NCI-H774 (cell line): Measurements from ENCODE around the gene COG5.

Source experiments
- DNase-seq: peaks from one replicate; lab custom pipeline; 2025; lab: John Stamatoyannopoulos, UW

The COG5 gene

DNA sequence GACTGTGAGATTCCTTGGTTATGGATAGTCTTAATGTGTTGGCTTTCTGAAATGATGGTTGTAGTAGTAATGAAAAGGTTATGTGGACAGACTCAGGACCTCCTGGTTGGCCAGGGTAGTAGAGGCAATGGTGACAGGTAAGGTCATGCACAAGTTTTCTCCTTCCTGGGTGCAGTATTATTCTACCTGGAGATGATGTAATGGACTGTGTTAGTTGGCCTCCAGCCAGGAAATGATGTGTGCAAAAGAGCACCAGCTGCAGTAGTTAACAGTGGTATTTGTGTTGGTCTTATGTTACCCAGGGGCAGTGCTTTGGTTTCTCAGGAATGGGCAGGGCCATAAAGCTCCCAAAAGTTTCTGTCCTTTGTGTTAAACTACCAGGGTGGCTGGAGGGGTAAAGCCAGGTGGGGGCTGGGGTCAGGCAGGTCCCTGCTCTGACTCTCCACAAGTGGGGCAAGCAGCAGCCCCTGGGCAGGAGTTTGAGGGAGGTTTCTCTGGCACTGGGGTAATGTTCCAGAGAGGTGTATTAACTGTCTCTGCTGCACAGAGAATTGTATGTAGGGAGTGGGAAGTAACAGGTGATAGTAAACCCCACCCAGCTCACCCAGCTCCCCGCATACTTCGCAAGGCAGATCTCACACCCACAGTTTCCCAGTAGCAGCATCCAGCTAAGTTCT, 57.6 kb downstream of the COG5 start:
- peak; percentile 85 for DNase-seq

DNA sequence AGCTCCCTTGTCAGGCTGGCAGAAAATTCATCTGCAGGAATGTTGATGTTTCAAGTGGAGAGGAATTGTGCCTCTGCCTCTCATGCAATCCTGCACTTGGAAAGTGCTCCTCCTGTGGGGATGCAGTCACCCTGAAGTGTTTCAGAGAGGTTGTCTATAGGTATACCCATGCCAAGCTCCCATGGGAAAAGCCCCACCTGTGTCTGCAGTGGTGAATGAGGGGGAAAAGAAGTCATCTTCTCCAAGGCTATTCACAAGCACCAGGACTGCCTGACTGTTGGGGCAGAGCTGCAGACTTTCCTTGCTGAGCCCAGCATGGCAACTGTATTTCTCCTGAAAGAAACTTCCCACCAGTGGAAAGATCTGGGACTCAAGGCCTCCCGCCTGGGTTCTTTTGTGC, 58.4 kb downstream of the COG5 start:
- no peak for DNase-seq

DNA sequence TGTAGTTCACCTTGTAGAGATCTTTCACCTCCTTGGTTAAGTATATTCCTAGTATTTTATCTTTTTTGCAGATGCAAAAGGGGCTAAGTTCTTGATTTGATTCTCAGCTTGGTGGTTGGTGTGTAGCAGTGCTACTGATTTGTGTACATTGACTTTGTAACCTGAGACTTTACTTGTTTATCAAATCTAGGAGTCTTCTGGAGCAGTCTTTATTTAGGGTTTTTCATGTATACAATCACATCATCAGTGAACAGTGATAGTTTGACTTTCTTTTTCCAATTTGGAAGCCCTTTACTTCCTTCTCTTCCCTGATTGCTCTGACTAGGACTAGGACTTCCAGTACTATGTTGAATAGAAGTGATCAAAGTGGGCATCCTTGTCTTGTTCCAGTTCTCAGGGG, 60.0 kb downstream of the COG5 start:
- DNase-seq = no peak

DNA sequence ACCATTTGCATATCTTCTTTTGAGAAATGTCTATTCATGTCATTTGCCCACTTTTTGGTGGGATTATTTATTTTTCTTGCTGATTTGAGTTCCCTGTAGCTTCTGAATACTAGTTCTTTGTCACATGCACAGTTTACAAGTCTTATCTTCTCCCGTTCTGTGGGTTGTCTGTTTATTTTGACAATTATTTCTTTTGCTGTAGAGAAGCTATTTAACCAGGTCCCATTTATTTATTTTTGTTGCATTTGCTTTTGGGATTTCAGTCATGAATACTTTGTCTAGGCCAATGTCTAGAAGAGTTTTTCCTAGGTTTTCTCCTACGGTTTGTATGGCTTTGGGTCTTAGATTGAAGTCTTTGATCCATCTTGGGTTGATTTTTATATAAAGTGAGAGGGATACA, 60.9 kb downstream of the COG5 start:
- DNase-seq = no peak

DNA sequence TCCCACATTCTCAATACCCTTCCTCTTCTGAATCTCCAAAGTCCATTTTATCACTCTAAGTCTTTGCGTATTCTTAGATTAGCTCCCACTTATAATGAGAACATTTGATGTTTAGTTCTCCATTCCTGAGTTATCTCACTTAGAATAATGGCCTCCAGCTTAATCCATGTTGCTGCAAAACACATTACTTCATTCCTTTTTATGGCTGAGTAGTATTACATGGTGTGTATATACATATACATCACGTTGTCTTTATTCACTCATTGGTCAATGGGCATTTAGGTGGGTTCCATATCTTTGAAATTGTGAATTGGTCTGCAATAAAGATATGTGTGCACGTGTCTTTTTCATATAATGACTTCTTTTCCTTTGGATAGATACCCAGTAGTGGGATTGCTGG, 61.6 kb downstream of the COG5 start:
- no peak for DNase-seq

DNA sequence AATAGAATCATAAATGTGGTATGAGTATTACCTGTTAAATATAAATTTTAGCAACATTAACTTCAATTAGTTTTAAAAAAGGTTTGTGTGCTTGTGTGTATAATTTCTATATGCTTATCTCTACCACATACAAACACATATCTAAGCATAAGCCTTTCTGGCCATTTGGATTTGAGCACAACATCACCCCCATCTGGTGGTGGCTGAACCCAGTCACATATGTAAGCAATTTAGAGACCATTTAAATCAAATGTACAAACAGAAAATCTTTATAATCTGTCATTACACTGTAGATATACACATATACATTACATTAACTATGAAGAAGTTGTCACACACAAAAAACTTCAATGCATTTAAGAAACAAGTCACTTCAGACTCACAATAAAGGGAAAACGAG, 62.1 kb downstream of the COG5 start:
- no peak for DNase-seq

DNA sequence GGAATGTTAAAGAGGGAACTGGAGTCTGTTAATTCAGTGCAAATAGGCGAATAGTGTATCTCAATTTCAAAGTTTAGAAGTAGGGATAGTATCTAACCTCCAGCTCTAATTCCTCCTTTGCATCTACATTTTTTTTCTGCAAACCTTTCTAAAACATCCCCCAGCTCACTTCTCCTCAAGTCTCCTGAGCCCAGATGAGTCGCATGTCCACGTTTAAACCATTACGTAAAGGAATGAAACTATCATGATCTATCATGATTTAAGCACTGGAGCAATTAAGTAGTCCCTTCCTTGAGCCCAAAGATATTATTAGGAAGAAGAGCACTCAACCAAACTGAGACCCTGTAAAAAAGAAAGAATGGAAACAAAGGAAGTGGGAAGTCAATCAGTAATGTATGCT, 64.0 kb downstream of the COG5 start:
- no peak for DNase-seq

DNA sequence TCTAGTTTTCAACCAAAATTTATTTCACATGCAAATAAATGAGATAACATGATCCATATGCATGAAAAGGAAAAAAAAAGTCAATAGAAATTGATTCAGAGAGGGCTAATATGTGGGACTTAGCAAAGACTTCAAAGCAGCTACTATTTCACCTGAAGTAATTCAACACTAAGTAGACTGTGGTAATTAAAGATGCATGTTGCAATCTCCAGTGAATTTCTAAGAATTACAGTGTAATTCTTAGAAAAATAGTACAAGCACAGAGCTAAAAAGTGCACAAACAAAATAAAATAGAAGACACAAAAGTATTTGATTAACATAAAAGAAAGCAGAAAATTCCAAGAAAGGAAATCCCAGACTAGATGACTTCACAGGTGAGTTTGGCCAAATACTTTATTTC, 68.2 kb downstream of the COG5 start:
- no peak for DNase-seq

DNA sequence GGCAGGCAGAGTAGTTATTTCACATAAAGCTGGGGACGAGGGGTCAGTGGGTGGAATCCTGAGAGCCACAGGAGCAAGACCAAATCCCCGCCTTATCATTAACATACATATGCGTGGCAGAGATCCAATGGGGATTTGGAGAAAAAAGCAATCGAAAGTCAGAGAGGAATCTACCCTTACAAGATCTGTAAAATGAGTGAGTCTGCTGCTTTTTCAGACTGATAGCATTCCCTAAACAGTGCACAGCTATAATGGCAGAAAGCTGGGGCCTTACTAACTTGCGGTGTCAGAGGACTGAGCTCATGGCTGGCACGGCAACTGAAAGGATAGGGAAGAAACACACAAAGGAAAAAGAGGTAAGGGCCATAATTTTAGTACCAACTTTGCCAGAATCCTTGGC, 68.8 kb downstream of the COG5 start:
- DNase-seq = no peak

DNA sequence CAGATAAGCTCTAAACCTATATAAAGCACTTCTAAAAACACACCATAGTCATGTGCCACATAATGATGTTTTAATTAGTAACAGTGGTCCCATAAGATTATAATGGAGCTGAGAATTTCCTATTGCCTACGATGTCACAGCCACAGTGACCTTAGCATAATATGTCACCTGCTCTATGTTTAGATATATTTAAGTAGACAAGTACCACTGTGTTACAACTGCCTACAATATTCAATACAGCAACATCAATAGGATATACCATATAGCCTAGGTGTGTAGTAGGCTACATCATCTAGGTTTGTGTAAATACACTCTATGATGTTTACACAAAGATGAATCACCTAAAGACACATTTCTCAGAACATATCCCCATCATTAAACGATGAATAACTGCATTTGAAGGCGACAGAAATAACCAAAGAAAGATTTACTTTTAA, 69.4 kb downstream of the COG5 start:
- DNase-seq = no peak

DNA sequence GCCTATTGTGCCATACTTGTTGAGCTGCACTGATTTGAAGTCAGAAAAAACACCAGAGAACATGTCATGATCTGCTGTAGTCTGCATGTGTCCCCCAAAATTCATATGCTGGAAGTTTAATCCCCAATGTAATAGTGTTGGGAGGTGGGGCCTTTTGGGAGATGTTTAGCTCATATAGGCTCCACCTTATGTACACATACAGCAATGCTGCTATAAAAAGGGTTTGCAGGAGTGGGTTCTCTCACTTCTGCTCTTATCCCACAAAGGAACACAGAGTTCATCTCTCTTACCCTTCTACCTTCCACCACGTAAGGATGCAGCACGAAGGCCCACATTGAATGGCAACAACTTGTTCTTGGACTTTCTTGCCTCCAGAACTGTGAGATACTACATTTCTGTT, 70.8 kb downstream of the COG5 start:
- DNase-seq = no peak

DNA sequence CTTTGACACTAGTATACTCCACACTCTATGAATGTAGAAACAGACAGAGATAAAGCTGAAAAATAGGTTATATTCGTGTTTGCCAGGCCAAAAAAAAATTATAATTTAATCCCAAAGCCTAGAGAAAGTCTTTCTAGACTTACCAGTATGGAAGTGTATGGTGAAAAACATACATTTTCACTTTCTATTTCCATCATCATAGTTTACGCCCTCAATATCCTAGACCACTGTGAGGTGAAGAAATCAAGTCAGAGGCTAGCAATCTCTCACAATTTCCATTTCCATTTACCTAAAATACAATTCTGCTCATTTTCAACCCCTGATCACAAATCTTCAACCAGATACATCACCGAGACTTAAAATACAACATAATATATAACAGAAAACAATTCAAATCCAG, 77.7 kb downstream of the COG5 start:
- no peak for DNase-seq

DNA sequence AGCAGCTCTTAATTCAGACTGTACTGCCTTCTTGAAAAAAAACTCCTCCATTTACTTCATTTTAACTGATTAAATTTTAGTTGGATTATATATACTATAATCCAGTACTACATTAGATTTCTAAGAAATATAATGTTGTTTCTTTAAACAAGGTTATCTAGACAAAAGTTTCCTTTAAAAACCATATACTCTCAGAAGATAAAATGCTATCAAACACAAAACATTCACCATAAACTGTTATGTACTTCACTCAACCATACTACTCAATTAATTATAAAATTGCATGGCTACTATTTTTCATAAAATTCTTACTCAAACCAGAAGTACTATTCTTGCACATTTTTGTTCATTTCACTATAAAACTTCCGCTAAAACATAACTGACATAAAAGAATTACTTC, 81.1 kb downstream of the COG5 start:
- no peak for DNase-seq

DNA sequence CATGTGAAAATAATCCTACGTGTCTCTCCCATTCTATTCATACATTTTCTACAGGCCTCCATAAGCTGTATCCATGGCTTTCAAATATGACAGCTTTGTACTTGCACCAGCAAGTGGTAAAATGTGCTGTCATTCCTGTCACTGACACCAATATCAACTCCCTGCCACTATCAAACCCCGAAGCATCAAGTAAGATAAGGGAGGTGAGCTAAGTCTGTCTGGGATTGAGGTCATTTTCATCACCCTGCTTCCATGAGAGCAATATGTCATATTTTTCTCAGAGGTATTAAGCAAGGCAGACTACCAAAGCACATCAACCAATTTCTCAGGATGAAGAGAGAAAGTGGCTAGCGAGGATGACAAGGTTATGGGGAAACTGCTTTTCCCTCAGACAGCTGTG, 82.8 kb downstream of the COG5 start:
- DNase-seq = no peak

DNA sequence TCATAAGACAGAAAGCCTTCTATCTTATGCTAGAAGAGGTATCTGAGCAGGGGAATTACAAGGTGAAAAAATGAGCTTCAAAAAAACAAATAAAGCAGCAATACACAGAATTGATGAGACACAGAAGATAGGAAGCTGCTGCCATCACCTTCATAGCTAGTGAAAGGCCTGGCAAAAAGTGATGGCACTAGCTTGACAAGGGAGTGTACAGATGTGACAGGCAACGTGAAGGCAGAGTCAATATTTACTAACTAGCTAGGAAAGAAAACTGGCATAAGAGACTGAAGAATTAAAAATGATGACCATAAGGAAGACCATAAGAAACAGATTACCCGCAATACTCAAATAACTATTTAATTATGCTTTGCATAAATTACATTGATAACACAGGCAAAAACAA, 84.4 kb downstream of the COG5 start:
- no peak for DNase-seq

DNA sequence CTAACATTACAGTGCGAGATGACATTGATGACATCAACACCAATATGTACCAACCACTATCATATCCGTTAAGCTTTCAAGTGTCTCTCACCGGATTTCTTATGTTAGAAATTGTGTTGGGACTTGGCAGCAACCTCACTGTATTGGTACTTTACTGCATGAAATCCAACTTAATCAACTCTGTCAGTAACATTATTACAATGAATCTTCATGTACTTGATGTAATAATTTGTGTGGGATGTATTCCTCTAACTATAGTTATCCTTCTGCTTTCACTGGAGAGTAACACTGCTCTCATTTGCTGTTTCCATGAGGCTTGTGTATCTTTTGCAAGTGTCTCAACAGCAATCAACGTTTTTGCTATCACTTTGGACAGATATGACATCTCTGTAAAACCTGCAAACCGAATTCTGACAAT, 89.6 kb downstream of the COG5 start:
- no peak for DNase-seq

DNA sequence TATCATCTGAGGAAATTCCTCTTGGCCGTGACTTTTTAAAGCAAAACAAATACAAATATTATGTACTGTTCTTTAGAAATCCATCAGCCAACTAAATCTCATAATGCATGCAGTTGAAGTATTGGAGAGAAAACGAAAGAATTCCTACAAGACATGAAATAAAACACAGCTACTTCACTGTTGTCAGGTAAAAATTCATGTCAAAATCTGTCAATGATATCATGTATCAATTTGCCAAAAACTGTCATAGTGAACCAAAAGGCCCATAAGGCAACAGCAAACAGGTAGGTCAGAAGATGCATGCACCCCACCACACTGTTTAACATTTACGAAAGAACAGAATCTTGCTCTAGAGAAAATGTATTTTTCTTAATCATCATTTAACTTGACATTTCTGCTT, 91.6 kb downstream of the COG5 start:
- no peak for DNase-seq

DNA sequence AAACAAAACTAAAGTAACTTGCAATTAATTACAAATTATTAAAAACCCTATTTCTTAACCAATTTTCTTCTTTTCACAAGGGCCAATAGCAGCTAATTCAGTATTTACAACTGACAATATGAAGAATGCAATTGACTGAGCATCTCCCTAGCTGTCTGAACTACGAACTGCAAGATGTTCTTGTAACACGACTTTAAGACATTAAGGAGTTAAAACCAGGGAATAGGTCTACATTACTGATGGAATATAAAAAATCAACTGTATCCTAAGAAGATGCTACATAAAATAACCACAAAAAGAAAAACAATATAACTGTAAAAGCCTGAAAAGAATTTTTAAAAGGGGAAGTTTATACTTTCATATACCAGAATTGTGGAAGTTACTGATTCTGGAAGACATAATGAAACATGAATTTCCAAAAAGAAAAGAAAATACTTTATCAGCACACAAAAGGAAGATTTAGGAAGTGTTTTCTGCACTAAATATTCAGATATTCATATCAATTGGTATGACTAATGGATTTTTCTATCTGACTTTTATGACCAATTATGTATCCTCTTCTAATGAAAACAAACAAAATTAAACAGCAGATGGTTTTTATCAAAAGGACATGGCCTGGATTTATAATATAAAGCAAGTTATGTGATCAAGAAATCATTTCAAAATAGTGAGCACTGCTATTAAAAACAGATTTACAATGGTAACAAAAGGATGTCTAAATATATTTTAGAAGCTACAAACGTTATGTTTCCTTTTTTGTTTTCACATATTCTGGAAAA, 92.2 kb downstream of the COG5 start:
- no peak for DNase-seq

DNA sequence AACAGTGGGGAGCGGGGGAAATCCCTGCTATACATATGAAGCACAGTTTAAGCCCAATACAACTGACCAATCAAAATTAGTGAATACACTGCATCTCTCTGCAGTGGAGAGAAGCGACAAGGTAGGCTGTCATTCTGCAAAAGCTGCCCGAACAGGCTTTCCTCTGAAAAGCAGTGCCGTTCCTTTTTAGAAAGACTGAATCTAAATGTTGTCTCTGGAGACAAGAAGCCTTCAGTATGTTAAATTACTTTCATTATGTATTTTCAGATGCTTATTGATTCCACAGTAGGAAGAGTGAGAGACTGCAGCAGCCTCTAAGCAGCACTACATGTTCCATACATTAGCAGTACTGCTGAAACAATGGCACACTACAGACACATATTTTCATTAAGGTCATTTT, 93.8 kb downstream of the COG5 start, which contains the start of gene GPR22:
TSS of gene GPR22 (plus strand) at position 129 of the 400 bp plus-strand sequence. CDS start 4,004 bp downstream, outside the sequence.
- no peak for DNase-seq

DNA sequence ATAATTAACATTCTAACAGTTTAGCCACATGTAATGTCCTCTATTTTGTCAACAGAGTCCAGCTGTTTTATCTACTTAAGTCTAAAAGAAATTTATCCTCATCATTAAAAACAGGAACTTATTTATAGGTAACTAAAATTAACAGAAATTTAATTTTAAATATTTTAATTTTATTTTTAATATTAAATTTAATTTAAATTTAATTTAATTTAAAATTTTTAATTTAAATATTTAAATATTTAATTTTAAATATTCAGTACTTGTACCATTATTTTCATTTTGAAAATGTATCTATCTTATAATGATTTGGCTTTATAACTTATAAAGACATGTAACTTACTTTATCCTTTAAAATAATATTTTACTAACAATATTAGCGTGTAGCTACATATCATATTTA, 94.9 kb downstream of the COG5 start:
- DNase-seq = no peak

DNA sequence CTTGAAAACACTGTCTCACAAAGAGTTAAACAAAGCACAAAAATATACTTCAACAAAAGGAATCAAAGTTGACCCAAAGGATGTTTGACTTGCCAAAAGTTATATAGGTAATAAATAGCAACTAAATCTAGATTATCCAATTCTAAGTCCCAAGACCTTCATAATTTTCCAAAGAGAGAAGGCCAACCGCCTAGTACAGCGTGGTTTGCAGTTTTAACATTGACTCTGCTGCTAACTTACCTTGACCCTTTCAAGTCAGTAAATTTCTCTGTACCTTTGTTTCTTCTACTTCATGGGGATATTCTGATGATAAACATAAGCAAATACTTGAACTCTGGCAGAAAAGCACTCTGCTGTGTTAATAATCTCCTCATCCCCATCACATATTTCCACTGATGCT, 95.7 kb downstream of the COG5 start:
- no peak for DNase-seq

DNA sequence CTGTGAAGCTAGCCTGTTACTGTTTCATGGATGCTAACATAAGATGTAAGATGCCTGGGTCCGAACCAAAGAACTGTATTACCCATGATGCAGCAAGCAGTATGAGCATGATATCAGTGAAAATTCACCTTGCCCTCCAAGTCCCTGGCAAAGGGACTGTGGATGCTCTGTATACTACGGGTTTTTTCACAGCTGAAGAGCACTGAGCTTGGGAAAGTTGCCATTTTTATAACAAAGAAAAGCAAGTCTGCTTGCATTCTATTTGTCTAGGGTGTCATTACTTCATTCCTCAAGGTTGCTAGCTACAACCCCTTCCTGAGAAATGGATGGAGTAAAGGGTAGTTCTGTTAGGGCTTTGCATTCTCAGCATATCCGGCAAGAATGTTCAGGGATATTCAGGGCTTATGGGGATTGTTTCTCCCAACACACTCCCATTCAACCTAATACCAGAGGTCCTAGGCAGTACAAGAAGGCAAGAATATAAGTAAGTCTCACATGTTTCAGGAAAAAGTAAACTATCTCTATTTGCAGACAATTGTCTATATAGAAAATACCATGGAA, 99.0 kb downstream of the COG5 start:
- DNase-seq = no peak
